ENCODE data around the gene MACROD2. TPM values are rescaled to one million over a fixed set of nuclear protein-coding genes. Genes with fewer than 3 reads are reported as not detected.

MACROD2 gene
- total RNA-seq, 1 experiment from 2014 or later = 3.1 TPM

DNA sequence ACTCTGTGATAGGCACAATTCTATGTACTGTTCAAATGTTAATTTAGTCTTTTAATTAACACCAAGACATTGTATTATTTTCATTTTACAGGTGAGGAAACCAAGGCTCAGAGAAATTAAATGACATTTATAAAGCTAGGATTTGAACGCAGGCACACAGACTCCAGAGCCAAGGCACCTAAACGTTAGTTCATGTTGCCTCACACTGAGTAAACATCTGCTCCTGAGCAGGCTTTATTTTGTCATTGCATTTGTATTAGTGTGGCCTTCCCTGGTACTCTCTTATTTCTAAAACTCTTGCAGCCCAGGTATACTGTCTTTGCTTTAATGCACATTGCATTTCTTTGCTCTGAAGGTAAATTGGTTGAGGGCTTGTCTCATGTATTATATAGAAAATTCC, 605.2 kb downstream of the MACROD2 start:
- TF ChIP-seq, protein P1, sequence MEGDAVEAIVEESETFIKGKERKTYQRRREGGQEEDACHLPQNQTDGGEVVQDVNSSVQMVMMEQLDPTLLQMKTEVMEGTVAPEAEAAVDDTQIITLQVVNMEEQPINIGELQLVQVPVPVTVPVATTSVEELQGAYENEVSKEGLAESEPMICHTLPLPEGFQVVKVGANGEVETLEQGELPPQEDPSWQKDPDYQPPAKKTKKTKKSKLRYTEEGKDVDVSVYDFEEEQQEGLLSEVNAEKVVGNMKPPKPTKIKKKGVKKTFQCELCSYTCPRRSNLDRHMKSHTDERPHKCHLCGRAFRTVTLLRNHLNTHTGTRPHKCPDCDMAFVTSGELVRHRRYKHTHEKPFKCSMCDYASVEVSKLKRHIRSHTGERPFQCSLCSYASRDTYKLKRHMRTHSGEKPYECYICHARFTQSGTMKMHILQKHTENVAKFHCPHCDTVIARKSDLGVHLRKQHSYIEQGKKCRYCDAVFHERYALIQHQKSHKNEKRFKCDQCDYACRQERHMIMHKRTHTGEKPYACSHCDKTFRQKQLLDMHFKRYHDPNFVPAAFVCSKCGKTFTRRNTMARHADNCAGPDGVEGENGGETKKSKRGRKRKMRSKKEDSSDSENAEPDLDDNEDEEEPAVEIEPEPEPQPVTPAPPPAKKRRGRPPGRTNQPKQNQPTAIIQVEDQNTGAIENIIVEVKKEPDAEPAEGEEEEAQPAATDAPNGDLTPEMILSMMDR (IDR thresholded peaks at IDR 0.05; ENCODE audit: unreplicated experiment) = no peak
- no TSS peak for BruUV-seq (replicated peaks)
- no peak overlapping the region for H3K27ac Mint-ChIP-seq (ENCODE audit: low read depth, unreplicated experiment)
- no peaks in the 10 kb centered on the region for H3K27me3 Mint-ChIP-seq (ENCODE audit: insufficient read depth, unreplicated experiment)
- H3K4me3 Mint-ChIP-seq (ENCODE audit: unreplicated experiment) = no peak overlapping the region
- no peaks in the 10 kb centered on the region for H3K9me3 Mint-ChIP-seq (ENCODE audit: unreplicated experiment)
- CTCF ChIA-PET = interaction anchor here (0.6 kb wide), 1 partner anchor 113 kb away, joined by 3 read pairs; no protein-coding TSS in a partner anchor
- no peaks in the 10 kb centered on the region for H3K4me1 Mint-ChIP-seq (ENCODE audit: insufficient read depth, unreplicated experiment)
- no peaks in the 10 kb centered on the region for H3K36me3 Mint-ChIP-seq (ENCODE audit: insufficient read depth, unreplicated experiment)
- intact Hi-C loops (cut with micrococcal nuclease) = no loop called here
- POLR2A ChIA-PET = no interaction called here
- DNase-seq (ENCODE audit: unreplicated experiment) = no peak

GRCh38 chr20:14604143-14604542, 608.8 kb downstream of the MACROD2 start:
- no peak for DNase-seq (ENCODE audit: unreplicated experiment)
- intact Hi-C loops (cut with micrococcal nuclease) = no loop called here
- ChIA-PET CTCF (no interaction called here), POLR2A (no interaction called here)
- H3K4me3 Mint-ChIP-seq (ENCODE audit: unreplicated experiment) = no peak overlapping the region
- H3K9me3 Mint-ChIP-seq (ENCODE audit: unreplicated experiment) = no peaks in the 10 kb centered on the region
- H3K27ac Mint-ChIP-seq (ENCODE audit: low read depth, unreplicated experiment) = no peak overlapping the region
- no peaks in the 10 kb centered on the region for H3K4me1 Mint-ChIP-seq (ENCODE audit: insufficient read depth, unreplicated experiment)
- no peaks in the 10 kb centered on the region for H3K36me3 Mint-ChIP-seq (ENCODE audit: insufficient read depth, unreplicated experiment)
- no TSS peak for BruUV-seq (replicated peaks)
- no peaks in the 10 kb centered on the region for H3K27me3 Mint-ChIP-seq (ENCODE audit: insufficient read depth, unreplicated experiment)
- TF ChIP-seq, protein P1 (IDR thresholded peaks at IDR 0.05; ENCODE audit: unreplicated experiment) = no peak

GRCh38 chr20:14609328-14610221, 614.3 kb downstream of the MACROD2 start:
- intact Hi-C loops (cut with micrococcal nuclease) = loop anchor here (10.0 kb wide), 1 partner anchor 175 kb away; no protein-coding TSS in a partner anchor
- H3K27me3 Mint-ChIP-seq (ENCODE audit: insufficient read depth, unreplicated experiment) = no peaks in the 10 kb centered on the region

DNA sequence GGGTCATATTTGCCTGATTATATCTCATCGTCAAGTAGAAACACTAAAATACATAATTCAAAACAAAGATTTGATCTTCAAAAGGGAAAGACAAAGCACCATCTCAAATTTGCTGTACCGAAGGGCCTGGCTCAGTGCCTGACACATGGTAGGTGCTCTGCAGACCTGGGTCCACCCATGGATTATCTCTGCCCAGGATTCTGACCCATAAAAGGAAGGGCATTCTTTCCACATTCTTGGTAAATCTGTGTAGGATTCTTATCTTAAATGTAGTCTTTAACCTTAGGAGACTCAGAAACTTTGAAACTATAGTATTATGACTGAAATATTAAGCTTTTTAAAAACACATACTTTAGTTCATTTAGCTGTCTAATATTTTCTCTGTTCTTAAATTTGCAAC, 616.2 kb downstream of the MACROD2 start:
- intact Hi-C loops (cut with micrococcal nuclease) = loop anchor here (10.0 kb wide), 1 partner anchor 177 kb away; no protein-coding TSS in a partner anchor
- TF ChIP-seq, protein P1 (IDR thresholded peaks at IDR 0.05; ENCODE audit: unreplicated experiment) = no peak
- Mint-ChIP-seq H3K27ac (ENCODE audit: low read depth, unreplicated experiment) (no peak overlapping the region), H3K4me3 (ENCODE audit: unreplicated experiment) (no peak overlapping the region), H3K4me1 (ENCODE audit: insufficient read depth, unreplicated experiment) (peaks cover 11% of the 10 kb centered on the region), H3K36me3 (ENCODE audit: insufficient read depth, unreplicated experiment) (no peaks in the 10 kb centered on the region), H3K27me3 (ENCODE audit: insufficient read depth, unreplicated experiment) (no peaks in the 10 kb centered on the region), H3K9me3 (ENCODE audit: unreplicated experiment) (no peaks in the 10 kb centered on the region)
- no peak for DNase-seq (ENCODE audit: unreplicated experiment)
- ChIA-PET POLR2A (no interaction called here), CTCF (interaction anchor here (0.9 kb wide), 1 partner anchor 13 kb away, joined by 4 read pairs; no protein-coding TSS in a partner anchor)
- no TSS peak for BruUV-seq (replicated peaks)

More at GRCh38 chr20:14609328-14610221, 614.3 kb downstream of the MACROD2 start:
- peaks cover 6% of the 10 kb centered on the region for H3K4me1 Mint-ChIP-seq (ENCODE audit: insufficient read depth, unreplicated experiment)
- no peak overlapping the region for H3K4me3 Mint-ChIP-seq (ENCODE audit: unreplicated experiment)
- TF ChIP-seq, protein P1 (IDR thresholded peaks at IDR 0.05; ENCODE audit: unreplicated experiment) = no peak
- ChIA-PET POLR2A (interaction anchor here (0.7 to 1.3 kb wide), 3 partner anchors 12 to 150 kb away, joined by 3 to 4 read pairs (median 4); no protein-coding TSS in a partner anchor), CTCF (interaction anchor here (0.5 to 0.7 kb wide), 2 partner anchors 34 to 1022 kb away, joined by 3 to 5 read pairs; no protein-coding TSS in a partner anchor)
- no peaks in the 10 kb centered on the region for H3K9me3 Mint-ChIP-seq (ENCODE audit: unreplicated experiment)
- no peak for DNase-seq (ENCODE audit: unreplicated experiment)
- BruUV-seq (replicated peaks) = no TSS peak
- H3K36me3 Mint-ChIP-seq (ENCODE audit: insufficient read depth, unreplicated experiment) = no peaks in the 10 kb centered on the region
- no peak overlapping the region for H3K27ac Mint-ChIP-seq (ENCODE audit: low read depth, unreplicated experiment)

All from MCF 10A (cell line).